Measurements from ENCODE around the gene EDEM3.
"Not testable (repeated sequence)": the region's sequence is repeated elsewhere in the genome, so short reads cannot be mapped to it uniquely, and the experiment has no call there.

The EDEM3 gene

GRCh38 chr1:184767591-184767990, 12.9 kb upstream of the EDEM3 start:
- no peak for DNase-seq

DNA sequence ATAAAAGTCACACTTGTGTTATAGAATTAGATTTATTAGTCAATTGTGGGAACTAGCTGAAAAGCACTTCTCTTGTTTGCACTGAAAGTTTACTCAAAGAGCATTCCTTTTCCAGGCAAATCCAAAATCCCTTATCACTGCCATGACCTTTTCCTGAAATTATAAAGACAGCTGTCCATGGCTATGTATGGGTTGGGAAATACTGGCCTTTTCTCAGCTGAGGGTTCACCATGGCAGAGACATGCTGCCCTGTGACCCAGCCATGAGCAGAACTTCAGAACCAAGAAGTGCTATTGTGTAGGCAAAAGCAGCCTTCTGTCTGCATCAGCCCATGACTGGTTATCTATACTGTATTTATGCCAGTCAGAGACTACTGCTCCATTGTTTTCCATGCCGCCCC, 9.8 kb upstream of the EDEM3 start:
- no peak for DNase-seq

DNA sequence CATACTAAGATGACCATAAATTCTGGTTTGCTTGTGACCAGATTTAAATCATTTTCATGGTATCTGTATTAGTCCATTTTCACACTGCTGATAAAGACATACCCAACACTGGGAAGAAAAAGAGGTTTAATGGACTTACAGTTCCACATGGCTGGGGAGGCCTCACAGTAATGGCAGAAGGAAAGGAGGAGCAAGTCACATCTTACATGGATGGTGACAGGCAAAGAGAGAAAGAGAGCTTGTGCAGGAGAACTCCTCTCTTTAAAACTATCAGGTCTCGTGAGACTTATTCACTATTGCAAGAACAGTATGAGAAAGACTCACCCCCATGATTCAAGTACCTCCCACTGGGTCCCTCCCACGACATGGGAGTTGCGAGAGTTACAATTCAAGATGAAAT, 8.9 kb upstream of the EDEM3 start:
- not testable (repeated sequence) for DNase-seq

- no peak for DNase-seq
These were observed 7.4 kb upstream of the EDEM3 start for GRCh38 chr1:184761969-184762485.

- DNase-seq, result no peak
These were observed 5.0 kb upstream of the EDEM3 start for GRCh38 chr1:184759651-184760050.

GRCh38 chr1:184759112-184759511, 4.5 kb upstream of the EDEM3 start:
- no peak for DNase-seq

DNA sequence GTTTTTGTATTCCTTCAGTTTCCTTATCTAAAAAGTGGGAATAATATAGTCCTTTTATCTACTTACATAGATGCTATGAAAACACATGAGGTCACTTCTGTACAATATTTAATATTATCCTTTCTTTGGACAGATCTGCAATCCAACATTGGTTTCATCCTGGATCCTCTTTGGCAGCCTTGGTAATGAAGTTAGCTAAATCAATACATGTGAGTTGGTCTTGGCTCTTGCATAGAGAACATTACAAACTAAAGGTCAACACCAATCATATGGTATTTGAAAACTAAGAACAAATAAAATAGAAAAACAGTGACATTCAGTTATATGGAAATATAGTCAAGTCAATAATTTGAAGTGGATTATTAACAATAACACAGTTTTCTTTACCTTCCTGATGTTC, 3.2 kb upstream of the EDEM3 start:
- DNase-seq, result no peak

- no peak for DNase-seq
These were observed 2.7 kb upstream of the EDEM3 start for GRCh38 chr1:184757406-184757805.

DNA sequence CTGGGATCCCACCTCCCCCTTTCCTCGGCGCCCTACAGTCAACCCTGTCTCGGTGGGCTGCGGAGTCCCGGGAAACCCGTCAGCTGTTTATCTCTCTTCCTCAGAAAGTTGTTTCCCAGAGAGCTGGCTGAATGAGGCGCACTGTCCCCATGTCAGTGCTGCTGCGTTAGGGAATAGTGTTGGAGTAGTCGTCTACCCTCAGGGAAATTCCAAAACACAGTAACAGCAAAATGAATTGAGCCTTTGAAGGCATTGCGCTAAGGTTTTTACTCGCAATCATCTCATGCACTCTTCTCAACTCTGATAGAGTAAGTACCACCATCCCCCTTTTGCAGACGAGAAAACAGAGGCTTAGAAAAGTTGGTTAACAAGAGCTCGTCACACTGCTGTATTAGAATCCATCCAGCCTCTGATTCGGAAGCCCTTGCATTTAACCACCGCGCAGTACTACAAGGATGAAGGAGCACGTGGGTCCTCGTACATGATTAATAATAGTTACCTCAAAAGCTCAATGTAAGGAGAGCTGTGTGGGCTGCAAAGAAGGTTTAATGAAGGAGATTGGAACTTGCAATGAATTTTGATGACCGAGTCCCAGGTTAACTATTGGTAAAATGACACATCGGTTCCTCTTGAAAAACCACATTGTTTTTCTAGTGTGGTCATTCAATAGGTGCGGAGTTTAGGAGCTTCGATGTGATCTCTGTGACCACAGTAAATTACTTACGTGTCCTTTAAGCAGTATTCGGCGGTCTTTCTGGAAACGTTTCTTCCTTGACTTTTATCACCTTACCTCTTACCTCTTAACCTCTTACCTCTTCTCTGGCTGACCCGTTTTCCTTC, 788 bp upstream of the EDEM3 start:
- DNase-seq, result no peak

GRCh38 chr1:184753608-184754475, 816 bp downstream of the EDEM3 start:
- peak in 1 of 2 experiments; percentile 29 for DNase-seq

DNA sequence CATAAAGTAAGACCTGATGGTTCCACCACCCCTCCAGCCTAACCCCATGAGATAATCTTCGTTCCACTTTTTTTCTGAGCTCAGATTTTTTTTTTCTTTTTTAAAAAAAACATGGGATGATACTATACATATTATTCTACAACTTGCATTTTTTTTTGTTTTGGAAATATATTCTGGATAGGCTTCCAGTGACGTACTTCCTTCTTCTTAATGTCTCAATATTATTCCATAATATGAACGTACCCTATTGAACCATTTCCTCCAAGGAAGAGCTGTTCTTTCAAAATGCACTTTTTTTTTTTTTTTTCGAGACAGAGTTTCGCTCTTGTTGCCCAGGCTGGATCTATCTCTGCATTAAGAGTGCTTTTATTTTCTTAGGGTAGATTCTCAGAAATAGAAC, 1.5 kb downstream of the EDEM3 start:
- no peak for DNase-seq

DNA sequence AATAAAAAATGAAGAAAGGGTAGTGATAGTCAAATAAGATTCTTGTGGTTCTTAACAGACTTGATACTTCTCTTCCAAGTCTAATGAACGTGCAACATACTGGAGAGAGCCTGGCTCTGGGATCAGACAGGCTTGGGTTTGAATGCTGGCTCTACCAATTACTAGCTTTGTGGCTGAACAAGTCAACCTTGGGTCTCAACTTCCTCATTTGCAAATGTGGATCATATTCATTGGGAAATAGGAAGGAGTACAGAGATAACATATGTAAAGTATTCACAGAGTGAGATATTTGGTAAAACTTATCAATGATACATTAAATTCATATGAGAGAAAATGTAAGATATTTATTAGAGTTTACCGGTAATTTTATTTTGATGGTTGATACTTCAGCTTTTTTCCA, 2.0 kb downstream of the EDEM3 start:
- no peak for DNase-seq

DNA sequence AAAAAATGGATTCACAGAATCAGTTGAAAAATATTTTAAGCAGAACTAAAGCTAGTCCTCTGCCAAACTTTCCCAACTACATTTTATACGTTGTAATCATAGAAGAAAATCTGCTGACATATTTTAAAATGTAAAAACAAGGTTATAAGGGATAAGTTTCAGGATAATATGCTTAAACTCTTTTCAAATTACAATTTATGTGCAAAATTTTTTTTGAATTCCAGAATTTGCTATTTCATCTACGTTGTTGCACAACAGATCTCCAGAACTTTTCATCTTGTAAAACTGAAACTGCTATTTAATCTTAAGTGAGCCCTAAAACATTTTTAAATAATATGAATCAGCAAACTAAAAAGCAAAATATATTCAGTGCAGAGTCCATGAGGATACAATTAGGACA, 5.9 kb downstream of the EDEM3 start:
- no peak for DNase-seq

GRCh38 chr1:184747089-184747955, 7.3 kb downstream of the EDEM3 start:
- DNase-seq, result no peak

DNA sequence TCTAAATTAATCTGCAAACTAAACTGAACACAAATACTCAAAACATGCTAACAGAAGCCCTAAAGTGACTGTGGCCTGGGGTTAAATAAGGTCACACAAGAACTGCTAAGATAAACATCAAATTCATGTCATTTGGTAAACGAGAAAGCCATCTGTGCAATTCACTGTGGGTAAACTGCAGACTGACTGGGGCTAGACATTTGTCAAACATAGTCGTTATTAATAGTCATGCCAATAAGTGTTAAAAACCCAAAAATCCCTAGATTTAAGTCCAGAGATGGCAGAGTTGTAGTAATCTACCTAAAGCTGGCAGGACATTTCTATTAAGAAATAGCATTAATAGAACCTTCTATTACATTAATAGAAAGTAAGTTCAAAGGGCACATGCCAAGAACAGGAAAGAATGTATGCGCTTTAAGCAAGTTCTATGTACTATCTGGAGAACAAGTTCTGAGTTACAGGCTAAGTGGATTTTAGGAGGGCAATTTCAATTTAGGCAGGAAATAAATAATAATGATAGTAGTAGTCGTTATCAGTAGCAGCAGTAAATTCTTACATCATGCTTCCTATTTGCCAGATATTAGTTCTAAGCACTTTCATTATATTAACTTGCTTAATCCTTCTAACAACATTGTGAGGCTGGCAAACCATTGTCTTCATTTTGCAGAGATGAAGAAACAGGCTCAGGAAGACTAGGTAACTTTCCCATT, 8.6 kb downstream of the EDEM3 start:
- DNase-seq, result no peak

DNA sequence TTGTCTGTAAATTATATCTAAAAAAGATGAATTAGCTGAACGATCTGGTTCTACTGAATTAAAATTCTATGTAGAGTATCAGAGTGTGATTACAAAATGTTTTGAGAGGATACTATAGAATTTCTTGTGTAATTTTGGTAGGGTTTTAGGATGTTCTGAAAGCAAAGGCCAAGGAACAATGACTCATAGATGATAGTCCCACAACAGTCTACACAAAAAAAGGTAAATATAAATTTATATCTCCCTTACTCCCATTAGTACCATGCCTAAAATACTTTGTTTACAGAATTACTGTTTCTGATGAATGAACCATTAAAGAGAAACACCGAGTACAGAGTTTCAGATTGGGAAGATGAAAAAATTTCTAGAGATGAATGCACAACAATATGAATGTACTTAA, 9.5 kb downstream of the EDEM3 start:
- DNase-seq, result no peak

DNA sequence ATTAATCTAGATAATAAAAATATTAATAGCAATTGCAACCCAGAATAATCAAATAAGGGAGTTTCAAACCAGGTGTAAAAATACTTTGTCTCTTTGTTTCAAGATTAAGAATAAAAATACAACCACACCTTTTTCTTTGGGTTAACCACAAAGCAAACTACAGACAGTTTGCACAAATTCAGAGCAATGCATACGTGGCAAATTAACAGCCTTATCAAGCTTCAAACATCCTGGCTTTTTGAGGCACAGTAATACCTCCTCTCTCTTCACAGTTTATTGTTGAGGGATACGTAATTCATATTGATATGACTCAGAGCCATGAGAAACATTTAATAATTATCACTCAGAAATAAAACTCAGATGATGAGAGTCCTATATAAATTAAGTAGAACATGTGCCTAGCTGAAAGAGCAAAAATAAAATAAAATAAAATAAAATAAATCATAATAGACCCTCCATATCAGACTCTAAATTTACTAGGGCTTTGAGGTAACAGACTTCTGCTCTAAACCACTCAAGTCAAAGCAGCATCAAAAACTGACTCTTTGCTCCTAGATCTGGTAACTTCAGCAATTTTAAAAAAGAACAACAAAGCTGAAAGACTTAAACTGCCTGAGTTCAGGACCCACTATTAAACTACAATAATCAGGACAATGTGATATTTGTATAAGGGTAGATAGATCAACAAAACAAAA, 11.4 kb downstream of the EDEM3 start:
- no peak for DNase-seq

- DNase-seq, result no peak
These were observed 14.3 kb downstream of the EDEM3 start for GRCh38 chr1:184740344-184740743.

DNA sequence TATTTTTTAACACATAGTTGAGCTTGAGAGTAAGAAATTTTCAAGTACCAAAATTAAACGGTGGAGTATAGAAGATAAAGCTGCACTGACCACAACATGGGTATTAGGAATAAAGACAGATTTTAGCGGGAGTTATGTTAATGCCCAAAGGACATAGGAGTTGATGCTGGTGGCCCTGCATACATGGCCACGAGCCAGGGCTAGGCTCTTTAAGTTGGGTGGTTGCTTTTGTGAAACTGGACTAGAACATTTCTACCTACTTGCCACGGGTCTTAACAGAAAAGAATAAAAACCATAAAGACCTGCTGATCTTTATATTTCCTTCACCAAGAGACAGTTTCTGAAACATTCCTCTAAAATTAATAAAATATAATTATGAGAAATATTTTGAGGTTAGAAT, 14.9 kb downstream of the EDEM3 start:
- no peak for DNase-seq

DNA sequence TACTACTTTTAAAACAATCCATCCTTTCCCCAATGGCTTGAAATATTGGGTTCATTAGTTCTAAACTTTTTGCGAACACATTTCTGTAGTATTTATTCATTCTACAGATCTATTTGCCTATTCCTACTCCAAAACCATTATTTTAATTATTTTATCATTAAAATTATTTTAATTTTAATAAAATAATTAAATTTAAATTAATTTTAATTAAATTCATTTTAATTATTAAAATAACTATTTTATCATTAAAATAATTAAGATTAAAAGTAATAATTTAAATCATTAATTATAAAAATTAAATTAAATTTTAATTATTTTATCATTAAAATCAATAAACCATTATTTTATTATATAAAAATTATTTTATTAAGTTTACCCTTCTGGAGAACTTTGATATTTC, 15.6 kb downstream of the EDEM3 start:
- DNase-seq, result no peak

DNA sequence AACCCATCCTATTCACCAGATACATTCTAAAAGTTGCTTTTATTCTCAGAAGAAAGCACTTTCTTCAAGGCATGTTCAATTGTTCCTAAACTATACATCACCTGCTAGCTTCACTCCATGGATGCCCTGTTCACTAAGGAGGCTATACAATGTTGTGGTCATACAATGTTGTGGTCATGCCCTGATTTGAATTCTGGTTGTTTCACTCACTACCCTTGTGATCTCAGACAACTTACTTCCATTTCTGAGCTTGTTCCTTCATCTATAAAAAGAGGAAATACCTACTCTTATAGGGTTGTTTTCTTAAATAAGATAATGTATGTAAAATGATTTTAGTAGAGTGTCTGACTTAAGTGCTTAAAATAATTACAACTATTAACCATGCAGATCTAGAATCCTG, 19.7 kb downstream of the EDEM3 start:
- DNase-seq, result no peak

DNA sequence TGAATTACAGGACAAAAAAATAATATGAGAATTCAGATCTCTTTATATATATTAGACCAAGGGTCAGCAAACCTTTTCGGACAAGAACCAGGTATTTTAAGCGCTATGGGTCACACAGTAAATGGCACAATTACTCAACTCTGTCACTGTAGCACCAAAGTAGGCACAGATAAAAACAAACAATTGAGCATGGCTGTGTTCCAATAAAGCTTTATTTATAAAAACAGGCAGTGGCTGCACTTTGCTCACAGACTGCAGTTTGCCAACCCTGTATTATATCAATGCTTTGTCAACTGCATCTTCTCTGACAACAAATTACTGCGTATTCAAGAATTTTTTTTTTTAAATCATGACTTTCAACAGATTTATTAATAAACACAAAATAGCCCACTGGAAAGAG, 29.8 kb downstream of the EDEM3 start:
- no peak for DNase-seq

Data from SHP77 (cell line).